Hindlimb muscle (tissue), 1 donor: ENCODE measurements around the gene HIVEP2. TPM values are rescaled to one million over a fixed set of nuclear protein-coding genes. Genes with fewer than 3 reads are reported as not detected.

ENCODE experiments used
- DNase-seq: peaks from one replicate; pipeline ENCODE4 v3.0.0-alpha.2; 2013
- polyA plus RNA-seq: library from polyadenylated mRNA; unstranded; fragments of 120-200 nt; gene quantifications from one replicate; pipeline ENCODE4 v1.2.1, GENCODE V29; 2013; ENCODE audit not compliant: insufficient read length

HIVEP2 gene
- polyA plus RNA-seq, 1 donor: 20.8 TPM

GRCh38 chr6:142771162-142771561 is 173.8 kb downstream of the HIVEP2 start:
- no peak for DNase-seq

DNA sequence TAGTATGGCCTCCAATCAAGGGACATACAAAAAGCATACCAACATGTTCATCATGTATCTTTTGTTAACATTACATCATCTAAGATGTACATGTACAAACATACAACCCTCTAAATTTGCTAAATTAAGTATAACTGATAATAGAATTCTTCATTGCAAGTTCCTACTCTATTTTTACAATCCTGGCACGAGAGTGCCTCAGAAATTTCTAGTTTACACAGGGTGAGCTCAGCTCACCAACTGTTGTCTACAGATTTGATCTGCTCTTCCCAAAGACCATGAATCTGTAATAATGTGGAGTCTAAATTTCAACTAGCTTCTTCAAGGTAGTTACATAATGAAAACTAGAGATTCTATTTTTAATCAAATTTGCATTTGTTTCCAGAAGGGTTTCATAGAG is 179.7 kb downstream of the HIVEP2 start:
- no peak for DNase-seq

- DNase-seq: no peak
Measured at GRCh38 chr6:142764311-142764710, 180.7 kb downstream of the HIVEP2 start.

- DNase-seq: no peak
Measured at GRCh38 chr6:142763205-142763604, 181.8 kb downstream of the HIVEP2 start.

DNA sequence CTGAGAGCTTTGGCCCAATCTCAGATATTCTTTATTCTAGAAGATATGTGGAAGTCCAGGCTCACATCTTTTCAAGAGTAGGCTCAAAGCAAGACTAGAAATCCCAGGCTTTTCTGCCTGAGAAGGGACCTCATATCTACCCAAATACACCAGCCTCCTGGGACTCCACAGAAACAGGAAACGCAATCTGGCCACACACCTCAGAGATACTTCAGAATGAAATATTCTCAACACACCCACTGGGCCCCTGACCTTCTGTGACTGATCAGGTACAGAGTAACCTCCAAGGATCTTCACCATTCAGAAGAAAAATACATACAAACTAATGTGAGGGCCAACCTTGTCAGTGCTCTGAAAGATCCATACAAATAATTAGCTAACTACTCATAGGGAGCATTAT is 183.2 kb downstream of the HIVEP2 start:
- DNase-seq: no peak

DNA sequence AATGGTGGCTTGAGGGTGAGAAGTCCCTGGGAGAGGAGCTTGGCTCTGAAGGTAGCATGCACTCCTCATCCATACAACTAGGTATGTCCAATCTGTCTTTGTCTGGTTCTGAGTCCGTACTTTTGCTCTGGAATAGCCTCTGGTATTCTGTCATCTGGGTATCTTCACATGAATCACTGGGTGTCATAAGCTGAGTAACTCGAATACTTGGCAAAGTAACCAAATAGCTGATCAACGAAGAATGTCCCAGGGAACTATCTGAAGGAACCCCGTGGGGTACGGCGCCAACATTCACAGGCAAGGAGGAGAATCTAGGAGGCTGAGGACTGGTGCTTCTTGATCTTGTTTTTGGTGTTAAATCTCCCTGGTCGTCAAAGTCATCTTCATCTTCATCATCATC is 184.8 kb downstream of the HIVEP2 start:
- no peak for DNase-seq

DNA sequence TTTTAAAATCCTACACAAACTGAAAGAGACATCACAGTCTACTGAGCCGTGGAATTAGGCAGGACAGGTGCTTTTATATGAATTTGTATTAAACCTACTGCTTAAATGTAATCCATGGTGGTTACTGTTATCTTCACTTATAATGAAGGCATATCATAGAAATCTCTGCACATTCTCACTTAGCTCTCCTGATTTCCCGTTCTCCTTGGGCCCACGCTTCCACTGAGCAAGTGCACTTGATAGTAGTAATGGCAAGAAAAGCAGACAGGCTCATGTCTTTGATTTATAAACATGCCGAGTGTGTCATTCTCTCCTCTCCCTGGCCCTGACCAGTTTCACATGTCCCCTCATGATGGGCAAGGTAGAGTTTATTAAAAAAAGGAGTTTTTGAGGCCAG is 186.3 kb downstream of the HIVEP2 start:
- no peak for DNase-seq

DNA sequence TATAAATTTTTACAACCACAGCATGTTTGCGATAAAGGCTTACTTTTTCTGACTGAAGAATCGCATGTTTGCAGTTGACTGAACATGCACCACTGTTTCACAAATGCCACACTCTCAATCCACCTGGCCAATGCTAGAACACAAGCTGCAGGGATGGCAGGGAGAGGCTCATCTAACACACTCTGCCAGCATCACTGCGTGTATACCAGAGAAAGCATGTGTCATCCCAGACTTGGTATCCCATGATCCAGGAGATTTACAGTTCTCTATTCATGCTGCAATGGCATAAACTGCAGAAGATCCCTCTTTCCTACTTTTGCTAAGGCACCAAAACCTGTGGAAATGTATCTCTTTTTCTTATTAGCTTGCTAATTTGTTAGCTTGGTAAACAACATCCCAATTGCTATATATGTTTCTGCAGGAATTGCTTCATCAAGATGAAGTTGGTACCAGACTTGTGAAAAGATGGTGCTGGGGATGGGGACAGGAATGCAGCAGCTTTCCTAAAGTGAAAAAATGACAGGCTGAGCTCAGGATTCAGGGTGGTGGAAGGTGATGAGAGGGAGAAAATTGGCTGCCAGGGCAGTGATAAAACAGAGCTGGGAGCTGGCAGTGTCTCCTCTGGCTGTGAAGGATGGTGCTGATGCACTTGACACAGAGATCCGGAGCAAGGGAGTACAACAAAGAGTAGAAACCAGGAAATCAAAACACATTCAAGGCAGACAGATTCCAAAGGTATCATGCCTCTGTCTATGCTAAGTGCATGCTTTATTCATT is 186.9 kb downstream of the HIVEP2 start:
- no peak for DNase-seq

- no peak for DNase-seq
Measured at GRCh38 chr6:142756215-142756630, 188.8 kb downstream of the HIVEP2 start.

GRCh38 chr6:142753196-142753595 is 191.8 kb downstream of the HIVEP2 start:
- DNase-seq: no peak

DNA sequence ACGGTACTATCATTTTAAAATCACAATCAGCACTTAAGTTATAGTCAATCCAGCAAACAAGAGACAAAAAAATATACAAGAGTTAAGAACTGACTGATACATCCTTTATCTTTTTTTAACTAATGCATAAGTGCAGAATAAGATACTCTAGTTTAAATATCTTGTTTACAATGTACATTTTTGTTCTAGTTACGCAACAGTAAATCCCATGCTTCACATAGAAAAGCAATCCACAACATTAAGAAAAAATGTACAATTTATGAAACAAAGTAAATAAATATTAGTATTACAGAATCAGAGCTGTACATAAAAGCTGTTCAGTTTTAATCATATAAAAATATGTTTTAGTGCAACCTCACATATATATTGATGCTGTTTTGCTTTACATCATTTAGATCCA is 192.6 kb downstream of the HIVEP2 start:
- DNase-seq: no peak

- no peak for DNase-seq
Measured at GRCh38 chr6:142751452-142751851, 193.5 kb downstream of the HIVEP2 start.

- DNase-seq: no peak
Measured at GRCh38 chr6:142750998-142751397, 194.0 kb downstream of the HIVEP2 start.

DNA sequence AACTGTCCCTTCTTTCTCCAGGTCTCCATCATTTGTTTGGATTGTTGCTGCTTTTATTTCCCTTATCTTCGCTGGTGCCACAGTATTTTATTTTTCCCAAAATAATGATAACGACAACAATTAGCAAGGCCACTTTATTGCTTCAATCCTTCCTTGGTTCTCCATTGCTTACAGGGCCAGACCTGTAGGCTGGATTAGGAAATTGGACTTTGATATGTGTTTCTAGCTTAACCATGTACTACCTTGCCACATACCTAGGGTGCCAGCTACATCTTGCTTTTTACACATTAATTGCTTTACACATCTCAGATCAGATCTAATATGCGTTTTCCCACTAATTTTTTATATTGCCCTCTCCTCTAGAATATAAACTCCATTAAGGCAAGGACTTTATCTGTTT is 195.4 kb downstream of the HIVEP2 start:
- no peak for DNase-seq

DNA sequence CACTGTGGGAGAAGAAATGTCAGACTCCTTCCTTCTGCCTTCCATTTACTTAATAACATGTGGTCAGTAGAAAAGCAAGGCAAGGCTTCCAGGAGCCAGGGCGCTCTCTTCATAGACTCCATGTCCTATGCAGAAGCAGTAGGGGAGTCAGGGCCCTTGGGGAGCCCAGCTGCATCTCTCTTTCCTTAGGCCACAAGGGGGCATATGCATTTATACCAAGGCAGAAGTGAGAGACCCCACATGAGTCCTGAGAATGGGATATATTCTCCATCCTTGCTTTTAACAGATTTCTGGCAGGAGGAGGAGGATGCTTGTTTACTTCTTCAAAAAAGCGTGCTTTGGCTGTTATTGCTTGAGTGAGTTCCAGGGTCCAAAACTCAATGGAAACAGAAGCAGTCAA is 198.5 kb downstream of the HIVEP2 start:
- DNase-seq: no peak

- no peak for DNase-seq
Measured at GRCh38 chr6:142744836-142745235, 200.1 kb downstream of the HIVEP2 start.

GRCh38 chr6:142740449-142740848 is 204.5 kb downstream of the HIVEP2 start:
- DNase-seq: no peak

GRCh38 chr6:142738731-142739130 is 206.2 kb downstream of the HIVEP2 start:
- no peak for DNase-seq

- DNase-seq: no peak
Measured at GRCh38 chr6:142738035-142738396, 207.0 kb downstream of the HIVEP2 start.

GRCh38 chr6:142737368-142738034 is 207.5 kb downstream of the HIVEP2 start:
- no peak for DNase-seq

DNA sequence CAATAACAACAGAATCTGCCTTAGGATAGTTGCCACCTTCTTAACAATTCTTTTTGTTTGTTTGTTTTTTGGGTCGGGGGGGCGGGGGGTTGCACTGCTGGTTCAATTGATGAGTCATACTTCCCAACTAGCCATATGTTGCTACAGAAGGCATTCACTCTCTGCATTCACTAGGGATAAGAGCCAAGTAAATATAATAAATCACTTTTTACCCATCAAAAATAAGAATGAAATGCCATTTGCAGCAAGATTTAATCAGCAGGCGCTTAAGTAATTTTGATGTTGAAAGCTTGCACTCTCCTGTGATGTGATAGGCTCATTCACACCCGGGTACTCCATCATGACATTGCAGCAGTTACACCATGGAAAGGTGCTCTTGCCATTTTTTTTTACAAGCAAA is 209.8 kb downstream of the HIVEP2 start:
- DNase-seq: no peak

GRCh38 chr6:142732790-142733189 is 212.2 kb downstream of the HIVEP2 start:
- no peak for DNase-seq

DNA sequence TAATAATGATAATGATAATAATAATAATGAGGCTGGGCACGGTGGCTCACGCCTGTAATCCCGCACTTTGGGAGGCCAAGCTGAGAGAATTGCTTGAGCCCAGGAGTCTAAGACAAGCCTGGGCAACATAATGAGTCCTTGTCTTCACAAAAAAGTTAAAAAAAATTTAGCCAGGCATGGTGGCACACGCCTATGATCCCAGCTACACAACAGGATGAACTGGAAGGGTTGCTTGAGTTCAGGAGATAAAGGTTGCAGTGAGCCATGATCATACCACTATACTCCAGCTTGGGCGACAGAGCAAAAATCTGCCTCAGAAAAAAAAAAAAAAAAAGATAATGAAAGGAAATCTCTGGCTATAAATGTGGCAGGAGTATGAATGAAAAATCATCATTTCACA is 213.4 kb downstream of the HIVEP2 start:
- no peak for DNase-seq

DNA sequence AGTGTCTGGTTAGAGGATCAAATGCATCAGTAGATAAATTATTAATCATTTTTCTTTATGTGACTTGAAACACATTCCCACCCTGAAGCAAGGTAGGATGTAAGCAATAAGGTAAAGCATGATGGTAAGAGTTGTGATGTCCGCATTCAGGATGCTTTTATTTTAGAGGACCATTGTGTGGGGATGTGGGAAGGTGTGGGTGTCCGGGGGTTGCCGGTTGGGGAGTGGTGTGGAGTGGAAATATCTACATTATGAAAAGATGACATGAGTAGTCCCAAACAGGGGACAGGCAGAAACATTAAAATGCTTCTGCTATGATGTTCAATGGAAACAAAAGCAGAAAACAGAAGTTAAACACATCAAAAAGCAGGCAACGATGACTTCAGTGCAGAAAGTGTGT is 215.4 kb downstream of the HIVEP2 start:
- DNase-seq: no peak
